Activated T-cell treated with anti-CD3 and anti-CD28 coated beads, Interleukin-2, amount 50 U/mL, for 4 hours (primary cell): ENCODE measurements around the gene SLC7A6OS. TPM values are rescaled to one million over a fixed set of nuclear protein-coding genes. Genes with fewer than 3 reads are reported as not detected.

Experiments used
- ATAC-seq, 2 donors: fragments of 200-7000 bp; cut with Tn5 transposase; one replicate each; pipeline ENCODE4 v1.10.0; 2021
- DNase-seq: peaks from one replicate; pipeline ENCODE4 v3.0.0-alpha.2; 2020
- H3K27me3 Mint-ChIP-seq: one replicate; pipeline ENCODE4 v1.8.0; 2021; ENCODE audit warnings: low read depth, mixed read lengths
- H3K36me3 Mint-ChIP-seq: one replicate; pipeline ENCODE4 v1.8.0; 2022; ENCODE audit warnings: mixed read lengths; ENCODE audit not compliant: insufficient read depth
- H3K4me1 Mint-ChIP-seq: one replicate; pipeline ENCODE4 v1.8.0; 2021; ENCODE audit warnings: low read depth, mixed read lengths
- H3K4me3 Mint-ChIP-seq: one replicate; pipeline ENCODE4 v1.8.0; 2021; ENCODE audit warnings: mild to moderate bottlenecking, moderate library complexity, mixed read lengths
- H3K9me3 Mint-ChIP-seq: one replicate; pipeline ENCODE4 v1.8.0; 2021; ENCODE audit warnings: mixed read lengths
- total RNA-seq, 3 donors: library from RNA; stranded (reverse); gene quantifications; one replicate each; pipeline ENCODE4 v1.2.1, GENCODE V29; 2021

SLC7A6OS gene
- total RNA-seq, 3 donors from 2014 or later: 19.0 to 27.6 (median 21.5) TPM

- Mint-ChIP-seq H3K4me3 (peak overlapping the region; percentile 4), H3K4me1 (peaks cover 78% of the 10 kb centered on the region), H3K9me3 (no peaks in the 10 kb centered on the region), H3K27me3 (no peaks in the 10 kb centered on the region), H3K36me3 (peaks cover 35% of the 10 kb centered on the region)
- DNase-seq: no peak
- ATAC-seq: no peak
Observed at GRCh38 chr16:68269793-68270192, 41.0 kb downstream of the SLC7A6OS start.

- H3K4me3 Mint-ChIP-seq: peak overlapping the region; percentile 43
- H3K9me3 Mint-ChIP-seq: no peaks in the 10 kb centered on the region
- H3K4me1 Mint-ChIP-seq: peaks cover 69% of the 10 kb centered on the region
- no peaks in the 10 kb centered on the region for H3K27me3 Mint-ChIP-seq
- DNase-seq (no peak), ATAC-seq (no peak)
- H3K36me3 Mint-ChIP-seq: peaks cover 19% of the 10 kb centered on the region
Observed at GRCh38 chr16:68267612-68268405, 42.9 kb downstream of the SLC7A6OS start.

- peaks cover 51% of the 10 kb centered on the region for H3K4me1 Mint-ChIP-seq
- no peaks in the 10 kb centered on the region for H3K27me3 Mint-ChIP-seq
- DNase-seq (peak; percentile 49), ATAC-seq (peak; percentile 19 to 24)
- no peaks in the 10 kb centered on the region for H3K9me3 Mint-ChIP-seq
- peaks cover 13% of the 10 kb centered on the region for H3K36me3 Mint-ChIP-seq
- H3K4me3 Mint-ChIP-seq: peak overlapping the region; percentile 94
Observed at GRCh38 chr16:68265078-68265920, 45.4 kb downstream of the SLC7A6OS start.

GRCh38 chr16:68264128-68265077 lies 46.3 kb downstream of the SLC7A6OS start, which contains the start of gene SLC7A6:
Gene SLC7A6, plus strand, starts transcription at chr16:68264526. Its CDS starts 10,201 bp downstream, at chr16:68274727.
- no peaks in the 10 kb centered on the region for H3K27me3 Mint-ChIP-seq
- peaks cover 42% of the 10 kb centered on the region for H3K4me1 Mint-ChIP-seq
- H3K9me3 Mint-ChIP-seq: no peaks in the 10 kb centered on the region
- peak; percentile 87 to 89 for ATAC-seq
- H3K4me3 Mint-ChIP-seq: peak within 1 kb of the TSS; percentile 94
- DNase-seq: peak; percentile 84
- H3K36me3 Mint-ChIP-seq: peaks cover 16% of the 10 kb centered on the region

- Mint-ChIP-seq H3K9me3 (no peaks in the 10 kb centered on the region), H3K27me3 (no peaks in the 10 kb centered on the region), H3K36me3 (peaks cover 15% of the 10 kb centered on the region), H3K4me3 (peak overlapping the region; percentile 88), H3K4me1 (peaks cover 36% of the 10 kb centered on the region)
- DNase-seq (no peak), ATAC-seq (no peak)
Observed at GRCh38 chr16:68263559-68264127, 47.1 kb downstream of the SLC7A6OS start.

- Mint-ChIP-seq H3K9me3 (no peaks in the 10 kb centered on the region), H3K27me3 (no peaks in the 10 kb centered on the region), H3K36me3 (peaks cover 9% of the 10 kb centered on the region), H3K4me1 (peaks cover 17% of the 10 kb centered on the region), H3K4me3 (no peak overlapping the region)
- DNase-seq (no peak), ATAC-seq (no peak)
Observed at GRCh38 chr16:68259007-68259825, 51.5 kb downstream of the SLC7A6OS start.

- Mint-ChIP-seq H3K27me3 (no peaks in the 10 kb centered on the region), H3K9me3 (no peaks in the 10 kb centered on the region), H3K4me1 (peaks cover 8% of the 10 kb centered on the region), H3K36me3 (peaks cover 9% of the 10 kb centered on the region), H3K4me3 (no peak overlapping the region)
- ATAC-seq (no peak), DNase-seq (no peak)
Observed at GRCh38 chr16:68257906-68258800, 52.6 kb downstream of the SLC7A6OS start.

- Mint-ChIP-seq H3K27me3 (no peaks in the 10 kb centered on the region), H3K9me3 (no peaks in the 10 kb centered on the region), H3K4me1 (peaks cover 6% of the 10 kb centered on the region), H3K36me3 (peaks cover 9% of the 10 kb centered on the region), H3K4me3 (no peak overlapping the region)
- DNase-seq (no peak), ATAC-seq (peak in 1 of 2 donors; percentile 34)
Observed at GRCh38 chr16:68257251-68257905, 53.4 kb downstream of the SLC7A6OS start.

- Mint-ChIP-seq H3K36me3 (peaks cover 18% of the 10 kb centered on the region), H3K27me3 (no peaks in the 10 kb centered on the region), H3K4me3 (no peak overlapping the region), H3K4me1 (peaks cover 1% of the 10 kb centered on the region), H3K9me3 (no peaks in the 10 kb centered on the region)
- ATAC-seq: no peak
- no peak for DNase-seq
Observed at GRCh38 chr16:68255712-68256111, 55.0 kb downstream of the SLC7A6OS start.

GRCh38 chr16:68253721-68254120 lies 57.0 kb downstream of the SLC7A6OS start:
- H3K36me3 Mint-ChIP-seq: peaks cover 15% of the 10 kb centered on the region
- ATAC-seq (no peak), DNase-seq (no peak)
- H3K4me3 Mint-ChIP-seq: no peak overlapping the region
- peaks cover 1% of the 10 kb centered on the region for H3K4me1 Mint-ChIP-seq
- no peaks in the 10 kb centered on the region for H3K9me3 Mint-ChIP-seq
- no peaks in the 10 kb centered on the region for H3K27me3 Mint-ChIP-seq

- ATAC-seq: no peak
- DNase-seq: no peak
- no peak overlapping the region for H3K4me3 Mint-ChIP-seq
- no peaks in the 10 kb centered on the region for H3K27me3 Mint-ChIP-seq
- peaks cover 14% of the 10 kb centered on the region for H3K36me3 Mint-ChIP-seq
- H3K9me3 Mint-ChIP-seq: no peaks in the 10 kb centered on the region
- H3K4me1 Mint-ChIP-seq: peaks cover 1% of the 10 kb centered on the region
Observed at GRCh38 chr16:68252383-68252782, 58.4 kb downstream of the SLC7A6OS start.

- ATAC-seq (no peak), DNase-seq (no peak)
- H3K4me1 Mint-ChIP-seq: peaks cover 2% of the 10 kb centered on the region
- H3K27me3 Mint-ChIP-seq: no peaks in the 10 kb centered on the region
- peaks cover 14% of the 10 kb centered on the region for H3K36me3 Mint-ChIP-seq
- H3K9me3 Mint-ChIP-seq: no peaks in the 10 kb centered on the region
- H3K4me3 Mint-ChIP-seq: no peak overlapping the region
Observed at GRCh38 chr16:68251832-68252231, 58.9 kb downstream of the SLC7A6OS start.
